A549 (cell line): Measurements from ENCODE around the gene IL1RN.

Experiments
- CTCF ChIP-seq: fragments of >200 bp; sonication (Bioruptor Twin); formaldehyde crosslinking; IDR thresholded peaks from 3 replicates; pipeline ENCODE4 v1.5.1; 2016
- JUN ChIP-seq, 2 experiments: fragments of >200 bp; sonication (Bioruptor Twin); formaldehyde crosslinking; IDR thresholded peaks; 2 replicates in 1 of 2; 3 replicates in 1 of 2; pipeline ENCODE4 v1.6.1; 2016 to 2017
- JUNB ChIP-seq: fragments of >200 bp; sonication (Bioruptor Twin); formaldehyde crosslinking; IDR thresholded peaks from 2 replicates; pipeline ENCODE4 v1.6.1; 2016
- KDM1A ChIP-seq: fragments of 200-600 bp; sonication (generic); IDR thresholded peaks from 2 replicates; pipeline ENCODE4 v1.6.1; 2016; ENCODE audit warnings: low read depth, mild to moderate bottlenecking
- MAX ChIP-seq: IDR thresholded peaks from 2 replicates; pipeline ENCODE4 v1.6.1; 2012
- MAZ ChIP-seq: fragments of 150-350 bp; IDR thresholded peaks from 2 replicates; pipeline ENCODE4 v1.6.1; 2014; ENCODE audit warnings: antibody characterized with exemption, low read depth, low read length, borderline replicate concordance
- NPAS2 ChIP-seq: fragments of 250-450 bp; sonication (Bioruptor Pico); IDR thresholded peaks from 2 replicates; pipeline ENCODE4 v1.8.0; 2022; ENCODE audit warnings: mild to moderate bottlenecking, moderate library complexity, borderline replicate concordance
- NR3C1 ChIP-seq: fragments of >200 bp; sonication (Bioruptor Twin); formaldehyde crosslinking; IDR thresholded peaks from 3 replicates; pipeline ENCODE4 v1.6.1; 2017
- POLR2A ChIP-seq: IDR thresholded peaks from 2 replicates; pipeline ENCODE4 v1.6.1; 2012; ENCODE audit warnings: mild to moderate bottlenecking, low read length
- RAD21 ChIP-seq, 2 experiments: fragments of >200 bp in 1 of 2; sonication (Bioruptor Twin) in 1 of 2; formaldehyde crosslinking in 1 of 2; IDR thresholded peaks in 1 of 2; conservative IDR thresholded peaks in 1 of 2; 2 replicates in 1 of 2; 3 replicates in 1 of 2; pipeline ENCODE4 v1.6.1; 2012 to 2018; ENCODE audit warnings: inconsistent platforms in 1 of 2
- RFX5 ChIP-seq: fragments of 450-650 bp; IDR thresholded peaks from 2 replicates; pipeline ENCODE4 v1.7.1; 2014; ENCODE audit warnings: antibody characterized with exemption, mild to moderate bottlenecking, moderate library complexity
- SMC3 ChIP-seq: fragments of >200 bp; sonication (Bioruptor Twin); formaldehyde crosslinking; IDR thresholded peaks from 3 replicates; pipeline ENCODE4 v1.6.1; 2018; ENCODE audit warnings: inconsistent platforms

GRCh38 chr2:113093613-113093977 is 33.8 kb upstream of the IL1RN start:
- no peak for TF ChIP-seq CTCF
- no peak for TF ChIP-seq MAX
- no peak for TF ChIP-seq KDM1A
- no peak for TF ChIP-seq NPAS2 (CRISPR knock-in tag)
- TF ChIP-seq RFX5: no peak
- TF ChIP-seq POLR2A: no peak
- TF ChIP-seq MAZ: no peak
- no peak for TF ChIP-seq SMC3
- no peak for TF ChIP-seq NR3C1
- no peak for TF ChIP-seq JUN (IDR thresholded peaks at IDR 0.05)
- TF ChIP-seq JUNB: no peak
- TF ChIP-seq RAD21 (conservative IDR thresholded peaks at IDR 0.05 in 1 of 2, IDR thresholded peaks at IDR 0.05 in 1 of 2): no peak
